H1 (cell line): ENCODE measurements around the gene ENTREP3. TPM values are rescaled to one million over a fixed set of nuclear protein-coding genes. Genes with fewer than 3 reads are reported as not detected.

ENCODE experiments used
- ASH2L ChIP-seq: fragments of 200-600, 300-600 bp; sonication (generic); IDR thresholded peaks from one replicate; pipeline ENCODE4 v1.7.1; 2017; ENCODE audit warnings: low read length
- CBX5 ChIP-seq: fragments of 300-800, 300-1000 bp; sonication (generic); IDR thresholded peaks from 2 replicates; pipeline ENCODE4 v1.7.1; 2016; ENCODE audit warnings: antibody characterized with exemption, low read length, low read depth
- CBX8 ChIP-seq: fragments of 300-800, 300-1000 bp; sonication (generic); IDR thresholded peaks from 2 replicates; pipeline ENCODE4 v1.7.1; 2016; ENCODE audit warnings: low read depth, low read length, borderline replicate concordance
- CEBPB ChIP-seq: IDR thresholded peaks from 2 replicates; pipeline ENCODE4 v1.6.1; 2012; ENCODE audit warnings: low read depth, low read length
- CHD1 ChIP-seq: IDR thresholded peaks from 2 replicates; pipeline ENCODE4 v1.6.1; 2012; ENCODE audit warnings: low read depth, low read length, improper control_type of control experiment
- CHD2 ChIP-seq: IDR thresholded peaks from 2 replicates; pipeline ENCODE4 v1.6.1; 2012; ENCODE audit warnings: low read length, improper control_type of control experiment
- CREB1 ChIP-seq: IDR thresholded peaks from 2 replicates; pipeline ENCODE4 v1.6.1; 2012; ENCODE audit warnings: inconsistent platforms
- GTF2F1 ChIP-seq: IDR thresholded peaks from 2 replicates; pipeline ENCODE4 v1.6.1; 2012; ENCODE audit warnings: low read depth, low read length, improper control_type of control experiment, borderline replicate concordance
- KDM1A ChIP-seq: fragments of 200-600, 300-600 bp; sonication (generic); IDR thresholded peaks from 2 replicates; pipeline ENCODE4 v1.7.1; 2016; ENCODE audit warnings: mild to moderate bottlenecking, low read length, borderline replicate concordance
- KDM5A ChIP-seq: fragments of 200-600 bp; IDR thresholded peaks from 2 replicates; pipeline ENCODE4 v1.7.1; 2012; ENCODE audit warnings: mild to moderate bottlenecking, low read length, inconsistent platforms, mixed read lengths
- MAX ChIP-seq: IDR thresholded peaks from 2 replicates; pipeline ENCODE4 v1.6.1; 2012; ENCODE audit warnings: inconsistent platforms
- PHF8 ChIP-seq: fragments of 200-600 bp; sonication (generic); conservative IDR thresholded peaks from 2 replicates; pipeline ENCODE4 v1.7.1; 2012; ENCODE audit warnings: low read depth, mild to moderate bottlenecking, inconsistent platforms, low read length, moderate library complexity
- POU5F1 ChIP-seq: IDR thresholded peaks from 2 replicates; pipeline ENCODE4 v1.6.1; 2011; ENCODE audit warnings: low read depth, mild to moderate bottlenecking, low read length, moderate library complexity
- RBBP5 ChIP-seq: IDR thresholded peaks from 2 replicates; pipeline ENCODE4 v1.7.1; 2012; ENCODE audit warnings: low read depth, mild to moderate bottlenecking, inconsistent platforms, low read length, moderate library complexity, borderline replicate concordance
- SAP30 ChIP-seq: fragments of 300-600 bp; sonication (generic); IDR thresholded peaks from 2 replicates; pipeline ENCODE4 v1.7.1; 2012; ENCODE audit warnings: low read length, moderate library complexity, mild to moderate bottlenecking, inconsistent platforms; ENCODE audit not compliant: insufficient read depth, insufficient replicate concordance
- SIN3A ChIP-seq, 2 experiments: IDR thresholded peaks in 1 of 2; conservative IDR thresholded peaks in 1 of 2; 2 replicates each; pipeline ENCODE4 v1.6.1; 2011 to 2012; ENCODE audit warnings: low read length in 2 of 2, improper control_type of control experiment in 1 of 2, low read depth in 1 of 2, mild to moderate bottlenecking in 1 of 2
- SP2 ChIP-seq: IDR thresholded peaks from 2 replicates; pipeline ENCODE4 v1.6.1; 2012; ENCODE audit warnings: mild to moderate bottlenecking, low read length, inconsistent platforms
- SP4 ChIP-seq: IDR thresholded peaks from 2 replicates; pipeline ENCODE4 v1.6.1; 2012; ENCODE audit warnings: low read length, inconsistent platforms
- SRF ChIP-seq: IDR thresholded peaks from 2 replicates; pipeline ENCODE4 v1.6.1; 2011; ENCODE audit warnings: mild to moderate bottlenecking, low read depth, low read length, moderate library complexity
- TAF7 ChIP-seq: optimal IDR thresholded peaks from 2 replicates; pipeline ENCODE3; 2011; ENCODE audit warnings: low read depth, mild to moderate bottlenecking, inconsistent platforms, low read length, moderate library complexity, borderline replicate concordance
- ZNF274 ChIP-seq: IDR thresholded peaks from 2 replicates; pipeline ENCODE4 v1.7.0; 2012; ENCODE audit warnings: low read length, borderline replicate concordance; ENCODE audit errors: extremely low read depth
- polyA plus RNA-seq, 7 experiments: library from polyadenylated mRNA; depleted of rRNA in 3 of 7; stranded (reverse) in 5 of 7; unstranded in 2 of 7; fragments of >200 nt in 5 of 7; fragments of 200-250 nt in 2 of 7; gene quantifications; 1 replicate in 5 of 7; 2 replicates in 1 of 7; 4 replicates in 1 of 7; pipeline versions ENCODE4 v1.2.1 to v1.2.3, GENCODE V29; 2011 to 2013; ENCODE audit warnings: missing spikeins in 2 of 7, mixed read lengths in 2 of 7
- total RNA-seq: library from RNA; stranded (reverse); fragmentation: NEBNext Ultra II Directional; extraction: Animal tissue kit (Norgen Biotek cat#: 25700); gene quantifications from 2 replicates; pipeline ENCODE4 v1.2.1, GENCODE V29; 2021
- TF ChIP-seq, protein P1 (sequence below): IDR thresholded peaks from 2 replicates; pipeline ENCODE4 v1.6.1; 2012; ENCODE audit warnings: low read length, inconsistent platforms

ENTREP3 gene
- total and polyA plus RNA-seq, 2 of the 8 experiments (the other 6 are each of a cell fraction or from before 2014, with no cell fraction given), result 22.8 to 52.2 TPM

GRCh38 chr1:155226188-155226909, 28.9 kb downstream of the ENTREP3 start (continued):
- TF ChIP-seq CHD1 (no peak), SRF (no peak), ZNF274 (no peak), SIN3A (conservative IDR thresholded peaks at IDR 0.05 in 1 of 2, IDR thresholded peaks at IDR 0.05 in 1 of 2; ENCODE audit: low read depth in 1 of 2, low read length in 2 of 2) (peak in 1 of 2 experiments; percentile 74; a peak in 2 of 4 replicates), SAP30 (no peak), CHD2 (no peak), CEBPB (no peak), ASH2L (no peak), POU5F1 (no peak), PHF8 (no peak), KDM1A (no peak), SP2 (no peak), RBBP5 (no peak), CREB1 (no peak), CBX8 (no peak), SP4 (no peak), MAX (no peak), KDM5A (no peak; the same call in 1 of the 2 replicates), TAF7 (no peak), GTF2F1 (no peak), CBX5 (no peak)
- TF ChIP-seq, protein P1, sequence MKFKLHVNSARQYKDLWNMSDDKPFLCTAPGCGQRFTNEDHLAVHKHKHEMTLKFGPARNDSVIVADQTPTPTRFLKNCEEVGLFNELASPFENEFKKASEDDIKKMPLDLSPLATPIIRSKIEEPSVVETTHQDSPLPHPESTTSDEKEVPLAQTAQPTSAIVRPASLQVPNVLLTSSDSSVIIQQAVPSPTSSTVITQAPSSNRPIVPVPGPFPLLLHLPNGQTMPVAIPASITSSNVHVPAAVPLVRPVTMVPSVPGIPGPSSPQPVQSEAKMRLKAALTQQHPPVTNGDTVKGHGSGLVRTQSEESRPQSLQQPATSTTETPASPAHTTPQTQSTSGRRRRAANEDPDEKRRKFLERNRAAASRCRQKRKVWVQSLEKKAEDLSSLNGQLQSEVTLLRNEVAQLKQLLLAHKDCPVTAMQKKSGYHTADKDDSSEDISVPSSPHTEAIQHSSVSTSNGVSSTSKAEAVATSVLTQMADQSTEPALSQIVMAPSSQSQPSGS, result no peak
